ENCODE results near the gene PPP1R14B. TPM values are rescaled to one million over a fixed set of nuclear protein-coding genes. Genes with fewer than 3 reads are reported as not detected.

Gene PPP1R14B
- total RNA-seq, 2 donors from 2014 or later = 236 to 276 TPM

DNA sequence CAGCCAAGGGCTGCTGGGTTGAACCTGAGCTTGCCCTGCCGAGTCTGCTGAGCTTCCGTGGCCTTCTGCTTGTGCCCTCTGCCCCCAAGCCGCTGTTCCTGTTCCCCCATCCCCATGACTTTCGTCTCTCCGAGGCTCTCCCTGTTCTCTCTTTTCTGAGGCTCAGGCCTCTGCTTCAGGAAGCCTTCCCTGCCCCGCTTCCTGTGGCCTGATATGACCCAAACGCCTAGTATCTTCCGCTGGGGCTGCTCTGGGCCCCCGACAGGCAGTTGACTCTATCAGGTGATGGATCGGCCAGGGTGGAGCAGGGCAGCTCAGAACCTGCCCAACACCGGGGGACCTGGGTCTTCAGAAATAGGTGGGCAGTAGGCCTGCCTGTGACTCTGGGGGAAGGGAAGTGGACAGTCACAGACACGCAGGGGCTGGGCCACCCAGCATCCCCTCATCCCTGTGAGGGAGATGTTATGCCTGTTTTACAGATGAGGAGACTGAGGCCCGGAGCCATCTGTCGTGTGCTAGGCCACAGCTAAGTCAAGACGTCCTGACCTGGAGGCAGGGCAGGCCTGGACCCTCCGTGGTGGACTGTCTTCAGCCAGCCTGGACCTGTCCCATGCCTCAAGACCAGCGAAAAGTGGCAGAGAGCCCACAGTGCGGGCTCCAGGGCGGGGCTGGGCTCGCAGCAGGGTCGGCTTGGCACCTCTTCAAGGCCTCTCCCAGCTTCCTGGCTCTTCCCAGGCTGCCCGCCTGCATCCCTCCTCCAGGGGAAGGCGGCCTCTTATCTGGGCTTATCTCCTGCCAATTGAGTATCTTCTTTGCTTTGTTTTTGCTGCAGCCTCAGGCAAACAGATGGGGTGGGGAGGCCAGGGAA, 21.5 kb upstream of the PPP1R14B start:
- peaks cover 24% of the 10 kb centered on the region for H3K36me3 Mint-ChIP-seq (ENCODE audit: low read depth)
- H3K27ac Mint-ChIP-seq = peak overlapping the region; percentile 96
- no peak for ATAC-seq (replicated peaks)
- no peaks in the 10 kb centered on the region for H3K27me3 Mint-ChIP-seq
- H3K4me1 Mint-ChIP-seq = peaks cover 18% of the 10 kb centered on the region
- H3K9me3 Mint-ChIP-seq = no peaks in the 10 kb centered on the region
- peak overlapping the region; percentile 96 for H3K4me3 Mint-ChIP-seq

DNA sequence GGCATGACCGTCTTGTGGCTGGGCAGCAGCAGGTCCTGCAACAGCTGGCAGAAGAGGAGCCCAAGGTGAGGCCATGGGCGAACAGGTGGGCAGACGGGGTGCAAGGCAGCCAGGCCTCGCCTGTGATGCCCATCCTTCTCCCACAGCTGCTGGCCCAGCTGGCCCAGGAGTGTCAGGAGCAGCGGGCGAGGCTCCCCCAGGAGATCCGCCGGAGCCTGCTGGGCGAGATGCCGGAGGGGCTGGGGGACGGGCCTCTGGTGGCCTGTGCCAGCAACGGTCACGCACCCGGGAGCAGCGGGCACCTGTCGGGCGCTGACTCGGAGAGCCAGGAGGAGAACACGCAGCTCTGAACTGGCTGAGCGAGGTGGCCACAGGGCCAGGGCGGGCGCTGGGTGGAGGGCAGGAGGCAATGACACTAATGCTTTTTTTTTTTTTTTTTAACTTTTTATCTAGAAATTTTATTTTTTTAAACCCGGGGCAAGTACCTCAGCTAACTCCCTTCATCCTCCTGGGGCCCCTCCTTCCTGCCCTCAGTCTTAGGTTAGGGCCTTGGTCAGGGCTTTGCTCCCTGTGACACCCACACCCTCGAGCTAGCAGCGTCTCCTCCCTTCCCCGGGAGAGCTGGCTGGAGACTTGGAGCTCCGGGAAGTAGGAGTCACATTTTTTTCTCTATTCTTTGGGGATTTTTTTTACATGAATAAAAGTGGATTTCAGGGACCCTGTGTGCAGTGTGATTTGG, 20.6 kb upstream of the PPP1R14B start:
- Mint-ChIP-seq H3K9me3 (no peaks in the 10 kb centered on the region), H3K27me3 (no peaks in the 10 kb centered on the region), H3K4me1 (peaks cover 18% of the 10 kb centered on the region), H3K36me3 (ENCODE audit: low read depth) (peaks cover 32% of the 10 kb centered on the region), H3K27ac (peak overlapping the region; percentile 96), H3K4me3 (no peak overlapping the region)
- no peak for ATAC-seq (replicated peaks)

DNA sequence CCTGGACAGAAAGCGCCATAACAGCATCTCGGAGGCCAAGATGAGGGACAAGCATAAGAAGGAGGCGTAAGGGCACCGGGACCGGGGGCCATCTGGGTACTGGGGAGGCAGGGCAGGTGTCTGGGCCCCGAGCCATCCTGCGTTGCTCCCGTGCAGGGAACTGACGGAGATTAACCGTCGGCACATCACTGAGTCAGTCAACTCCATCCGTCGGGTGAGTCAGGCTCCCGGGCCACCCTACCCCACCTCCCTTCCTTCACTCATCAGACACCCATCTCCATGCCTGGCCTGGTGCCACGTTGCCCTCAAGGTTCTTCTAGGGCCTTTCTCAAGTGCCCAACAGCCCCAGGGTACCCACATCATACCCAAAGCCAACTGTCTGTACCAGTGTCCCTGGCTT, 19.6 kb upstream of the PPP1R14B start:
- ATAC-seq (replicated peaks) = no peak
- peaks cover 14% of the 10 kb centered on the region for H3K4me1 Mint-ChIP-seq

DNA sequence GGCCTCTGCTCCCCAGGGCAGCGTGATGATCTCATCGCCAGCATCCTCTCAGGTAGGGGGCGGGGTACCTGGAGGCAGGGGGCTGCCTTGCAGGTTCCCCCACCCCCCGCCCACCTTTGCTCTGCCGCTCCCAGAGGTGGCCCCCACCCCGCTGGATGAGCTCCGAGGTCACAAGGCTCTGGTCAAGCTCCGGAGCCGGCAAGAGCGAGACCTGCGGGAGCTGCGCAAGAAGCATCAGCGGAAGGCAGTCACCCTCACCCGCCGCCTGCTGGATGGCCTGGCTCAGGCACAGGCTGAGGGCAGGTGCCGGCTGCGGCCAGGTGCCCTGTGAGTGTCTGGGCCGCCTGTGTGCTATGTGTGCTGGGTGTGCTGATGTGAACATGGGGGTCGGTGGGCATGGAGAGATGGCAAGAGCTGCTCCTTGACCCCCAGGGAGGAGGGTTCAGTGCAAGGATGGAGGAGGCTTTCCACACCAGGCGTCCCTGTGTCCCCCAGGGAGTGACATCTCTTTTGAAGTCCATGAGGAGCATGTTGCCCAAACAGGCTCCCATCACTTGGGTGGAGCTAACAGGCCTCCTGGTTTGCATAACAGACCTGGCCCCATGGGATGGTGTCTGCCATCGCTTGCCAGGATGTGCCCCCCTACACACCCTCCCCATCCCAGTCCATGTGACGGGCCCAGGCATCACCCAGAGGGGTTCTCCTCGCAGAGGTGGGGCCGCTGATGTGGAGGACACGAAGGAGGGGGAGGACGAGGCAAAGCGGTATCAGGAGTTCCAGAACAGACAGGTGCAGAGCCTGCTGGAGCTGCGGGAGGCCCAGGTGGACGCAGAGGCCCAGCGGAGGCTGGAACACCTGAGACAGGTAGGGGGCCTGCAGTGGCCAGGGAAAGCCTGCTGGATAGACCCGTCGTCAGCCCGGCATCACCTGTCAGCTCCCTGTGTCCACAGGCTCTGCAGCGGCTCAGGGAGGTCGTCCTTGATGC, 18.7 kb upstream of the PPP1R14B start:
- peaks cover 29% of the 10 kb centered on the region for H3K36me3 Mint-ChIP-seq (ENCODE audit: low read depth)
- no peak overlapping the region for H3K4me3 Mint-ChIP-seq
- H3K27ac Mint-ChIP-seq = no peak overlapping the region
- no peak for ATAC-seq (replicated peaks)
- no peaks in the 10 kb centered on the region for H3K27me3 Mint-ChIP-seq
- no peaks in the 10 kb centered on the region for H3K9me3 Mint-ChIP-seq
- H3K4me1 Mint-ChIP-seq = peaks cover 14% of the 10 kb centered on the region

More for the DNA sequence above, 19.6 kb upstream of the PPP1R14B start:
- Mint-ChIP-seq H3K9me3 (no peaks in the 10 kb centered on the region), H3K27ac (no peak overlapping the region), H3K36me3 (ENCODE audit: low read depth) (peaks cover 31% of the 10 kb centered on the region), H3K27me3 (no peaks in the 10 kb centered on the region), H3K4me3 (no peak overlapping the region)

DNA sequence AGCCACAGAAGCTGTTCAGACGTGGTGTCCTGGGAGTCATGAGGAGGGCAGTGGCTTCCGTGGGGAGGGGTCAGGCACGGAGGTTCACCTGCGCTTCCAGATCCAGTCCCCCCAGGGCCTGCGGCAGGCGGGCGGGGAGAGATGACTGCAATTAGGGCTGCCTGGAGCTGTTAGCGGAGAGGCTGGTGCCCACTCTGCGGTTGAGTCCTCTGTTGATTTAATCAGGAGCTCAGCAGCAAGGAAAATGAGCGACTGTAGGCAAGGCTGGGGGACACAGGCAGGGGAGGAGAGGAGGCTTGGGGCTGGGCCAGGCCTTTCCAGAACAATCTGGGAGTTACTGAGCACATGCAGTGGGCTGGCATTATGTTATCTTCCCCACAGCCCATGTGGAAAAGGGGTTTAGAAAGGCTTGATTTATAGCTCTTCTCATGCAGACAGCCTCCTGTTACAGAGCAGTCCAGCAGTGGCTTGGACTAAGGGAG, 17.7 kb upstream of the PPP1R14B start:
- Mint-ChIP-seq H3K4me3 (no peak overlapping the region), H3K36me3 (ENCODE audit: low read depth) (peaks cover 27% of the 10 kb centered on the region), H3K27me3 (no peaks in the 10 kb centered on the region), H3K4me1 (peaks cover 21% of the 10 kb centered on the region), H3K27ac (no peak overlapping the region), H3K9me3 (no peaks in the 10 kb centered on the region)
- ATAC-seq (replicated peaks) = no peak

DNA sequence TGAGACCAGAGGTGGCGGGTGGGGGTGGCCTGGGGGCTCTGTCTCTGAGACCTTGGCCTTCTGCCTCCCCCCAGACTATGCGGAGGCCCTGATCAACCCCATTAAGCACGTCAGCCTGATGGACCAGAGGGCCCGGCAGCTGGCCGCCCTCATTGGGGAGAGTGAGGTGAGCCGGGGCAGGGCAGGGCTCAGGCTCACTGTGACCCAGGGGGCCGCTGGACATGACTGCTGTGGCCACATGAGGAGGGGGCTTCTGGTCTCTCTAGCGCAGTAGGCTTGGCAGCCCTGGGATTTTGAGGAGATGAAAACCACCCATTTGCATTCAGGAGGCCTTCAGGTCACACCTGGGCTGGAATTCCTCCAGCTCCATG, 17.2 kb upstream of the PPP1R14B start:
- Mint-ChIP-seq H3K4me3 (no peak overlapping the region), H3K36me3 (ENCODE audit: low read depth) (peaks cover 31% of the 10 kb centered on the region), H3K27ac (no peak overlapping the region), H3K9me3 (no peaks in the 10 kb centered on the region), H3K27me3 (no peaks in the 10 kb centered on the region), H3K4me1 (peaks cover 22% of the 10 kb centered on the region)
- no peak for ATAC-seq (replicated peaks)

DNA sequence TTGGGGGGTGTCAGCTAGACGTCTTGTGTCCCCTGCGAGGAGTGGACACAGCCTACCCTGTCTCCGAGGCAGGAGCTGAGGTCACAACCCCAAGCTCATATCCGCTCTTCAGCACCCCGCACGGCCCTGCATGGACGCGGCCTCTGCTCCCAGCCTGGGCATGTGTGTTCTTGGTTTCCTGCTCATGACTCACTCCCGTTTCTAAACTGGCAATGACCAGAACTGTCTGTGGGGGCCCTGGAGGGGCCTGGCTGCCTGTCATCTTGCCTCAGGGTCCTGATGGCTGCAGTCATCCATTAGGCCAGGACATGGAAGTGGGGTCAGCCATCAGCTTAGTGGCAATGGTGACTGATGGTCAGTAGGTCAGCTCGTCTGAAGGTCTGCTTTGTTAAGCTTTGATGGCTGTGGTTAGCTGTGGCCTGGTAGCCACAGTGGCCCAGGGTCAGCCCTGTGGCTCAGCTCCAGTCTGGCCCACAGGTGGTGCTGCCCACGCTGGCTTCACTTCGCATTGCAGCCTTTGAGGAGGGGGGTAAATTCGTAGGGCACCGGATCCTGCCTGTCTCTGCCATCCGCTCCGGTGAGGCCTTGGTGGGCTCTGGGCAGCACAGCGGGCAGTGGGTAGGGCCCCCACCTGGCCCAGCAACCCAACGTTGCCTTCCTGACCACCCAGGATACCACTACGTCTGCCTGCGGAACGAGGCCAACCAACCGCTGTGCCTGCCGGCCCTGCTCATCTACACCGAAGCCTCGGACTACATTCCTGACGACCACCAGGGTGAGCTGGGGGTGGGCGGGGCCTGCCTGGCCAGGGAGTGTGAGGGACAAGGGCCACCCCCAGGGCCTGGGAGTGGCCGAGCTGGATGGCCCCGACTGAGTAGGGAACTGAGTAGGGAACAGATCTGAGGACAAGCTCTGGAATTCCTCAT, 16.5 kb upstream of the PPP1R14B start:
- Mint-ChIP-seq H3K4me3 (no peak overlapping the region), H3K9me3 (no peaks in the 10 kb centered on the region), H3K36me3 (ENCODE audit: low read depth) (peaks cover 32% of the 10 kb centered on the region), H3K27ac (no peak overlapping the region), H3K4me1 (peaks cover 15% of the 10 kb centered on the region), H3K27me3 (no peaks in the 10 kb centered on the region)
- no peak for ATAC-seq (replicated peaks)

DNA sequence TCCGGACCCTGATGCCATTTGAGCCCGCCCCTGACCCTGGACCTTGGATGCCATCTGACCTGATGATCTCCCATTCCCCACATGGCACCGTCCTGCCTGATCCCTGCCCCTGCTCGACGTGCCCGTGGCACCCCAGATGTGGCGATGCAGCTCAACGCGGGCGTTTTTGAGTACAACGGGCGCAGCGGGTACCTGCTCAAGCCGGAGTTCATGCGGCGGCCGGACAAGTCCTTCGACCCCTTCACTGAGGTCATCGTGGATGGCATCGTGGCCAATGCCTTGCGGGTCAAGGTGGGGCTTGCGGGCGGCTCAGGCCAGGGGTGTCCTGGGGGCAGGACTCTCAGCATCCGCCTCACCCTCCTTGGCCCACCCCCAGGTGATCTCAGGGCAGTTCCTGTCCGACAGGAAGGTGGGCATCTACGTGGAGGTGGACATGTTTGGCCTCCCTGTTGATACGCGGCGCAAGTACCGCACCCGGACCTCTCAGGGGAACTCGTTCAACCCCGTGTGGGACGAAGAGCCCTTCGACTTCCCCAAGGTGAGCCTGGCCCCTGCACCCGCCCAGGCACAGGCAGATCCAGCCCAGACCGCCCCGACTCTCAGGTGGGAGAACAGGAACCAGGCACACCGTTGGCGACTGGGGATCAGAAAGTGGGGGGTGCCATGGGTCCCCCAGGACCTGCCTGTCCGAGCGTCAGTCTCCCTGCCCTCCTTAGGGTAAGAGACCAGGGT, 15.7 kb upstream of the PPP1R14B start:
- H3K36me3 Mint-ChIP-seq (ENCODE audit: low read depth) = peaks cover 40% of the 10 kb centered on the region
- no peak overlapping the region for H3K27ac Mint-ChIP-seq
- H3K4me3 Mint-ChIP-seq = no peak overlapping the region
- H3K27me3 Mint-ChIP-seq = no peaks in the 10 kb centered on the region
- H3K4me1 Mint-ChIP-seq = peaks cover 10% of the 10 kb centered on the region
- H3K9me3 Mint-ChIP-seq = no peaks in the 10 kb centered on the region
- no peak for ATAC-seq (replicated peaks)

DNA sequence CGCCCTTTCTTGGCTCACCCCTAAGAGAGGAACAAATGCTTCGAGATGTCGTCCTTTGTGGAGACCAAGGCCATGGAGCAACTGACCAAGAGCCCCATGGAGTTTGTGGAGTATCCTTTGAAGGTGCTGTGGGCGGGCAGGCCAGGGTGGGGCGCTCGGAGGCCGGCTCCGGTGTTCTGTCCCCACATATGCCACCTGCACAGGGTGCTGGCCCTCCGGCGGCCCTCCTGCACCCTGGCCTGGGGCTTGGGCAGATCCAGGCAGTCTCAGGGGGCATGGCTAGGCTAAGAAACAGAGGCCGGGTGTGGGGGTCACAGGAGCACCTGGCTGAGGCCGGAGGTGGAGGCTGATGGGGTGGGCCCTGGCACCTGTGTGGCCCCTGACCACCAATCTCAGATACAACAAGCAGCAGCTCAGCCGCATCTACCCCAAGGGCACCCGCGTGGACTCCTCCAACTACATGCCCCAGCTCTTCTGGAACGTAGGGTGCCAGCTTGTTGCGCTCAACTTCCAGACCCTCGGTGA, 14.9 kb upstream of the PPP1R14B start:
- peaks cover 10% of the 10 kb centered on the region for H3K4me1 Mint-ChIP-seq
- H3K27me3 Mint-ChIP-seq = no peaks in the 10 kb centered on the region
- H3K36me3 Mint-ChIP-seq (ENCODE audit: low read depth) = peaks cover 40% of the 10 kb centered on the region
- H3K27ac Mint-ChIP-seq = no peak overlapping the region
- no peaks in the 10 kb centered on the region for H3K9me3 Mint-ChIP-seq
- H3K4me3 Mint-ChIP-seq = no peak overlapping the region
- no peak for ATAC-seq (replicated peaks)

DNA sequence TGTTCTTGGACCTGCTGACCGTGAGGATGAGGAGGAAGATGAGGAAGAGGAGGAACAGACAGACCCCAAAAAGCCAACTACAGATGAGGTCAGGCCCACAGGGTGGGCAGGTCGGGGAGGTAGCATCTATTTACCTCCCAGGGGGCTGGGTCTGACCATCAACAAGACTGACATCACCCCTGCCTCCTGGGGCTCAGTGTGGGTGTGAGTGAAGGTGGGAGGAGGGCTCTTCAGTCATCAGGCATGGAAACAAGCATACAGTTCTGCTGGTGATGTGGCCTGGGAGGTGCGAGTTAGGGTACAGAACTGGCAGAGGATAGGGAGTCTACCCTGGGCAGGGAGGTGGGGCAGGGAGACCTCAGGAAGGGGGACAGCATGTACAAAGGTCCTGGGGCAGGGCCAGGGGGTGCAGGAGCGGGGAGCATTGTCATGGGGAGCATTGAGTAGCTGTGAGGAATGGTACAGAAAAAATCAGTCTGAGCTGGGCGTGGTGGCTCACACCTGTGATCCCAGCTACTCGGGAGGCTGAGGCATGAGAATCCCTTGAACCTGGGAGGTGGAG, 13.5 kb upstream of the PPP1R14B start:
- H3K4me3 Mint-ChIP-seq = peak overlapping the region; percentile 49
- peaks cover 10% of the 10 kb centered on the region for H3K4me1 Mint-ChIP-seq
- H3K27me3 Mint-ChIP-seq = no peaks in the 10 kb centered on the region
- ATAC-seq (replicated peaks) = peak; percentile 74
- peak overlapping the region; percentile 77 for H3K27ac Mint-ChIP-seq
- peaks cover 35% of the 10 kb centered on the region for H3K36me3 Mint-ChIP-seq (ENCODE audit: low read depth)
- no peaks in the 10 kb centered on the region for H3K9me3 Mint-ChIP-seq

DNA sequence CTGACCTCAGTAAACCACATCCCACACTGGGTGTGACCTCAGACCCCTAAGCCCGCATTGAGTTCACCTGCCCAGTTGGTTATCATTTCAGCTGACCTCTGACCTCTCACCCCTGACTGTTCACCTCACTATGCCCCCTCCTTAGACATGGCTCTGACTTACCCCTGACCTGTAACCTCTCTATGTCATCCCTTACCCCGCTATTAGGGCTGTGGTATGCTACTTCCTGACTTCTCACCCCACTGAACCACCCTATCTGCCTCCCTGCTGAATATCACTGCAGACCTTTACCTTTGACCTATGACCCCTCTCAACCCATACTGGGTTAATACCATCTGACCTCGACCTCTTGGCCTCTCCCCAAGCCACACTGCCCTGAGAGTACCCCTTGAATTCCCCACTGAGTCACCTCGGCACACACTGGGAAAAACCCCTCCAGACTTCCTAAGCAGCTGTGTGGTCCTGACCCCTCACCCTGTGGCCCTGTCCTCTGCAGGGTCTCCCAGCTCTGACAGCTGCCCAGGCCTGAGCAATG, 12.9 kb upstream of the PPP1R14B start:
- peaks cover 35% of the 10 kb centered on the region for H3K36me3 Mint-ChIP-seq (ENCODE audit: low read depth)
- H3K4me1 Mint-ChIP-seq = peaks cover 10% of the 10 kb centered on the region
- peak overlapping the region; percentile 77 for H3K27ac Mint-ChIP-seq
- H3K27me3 Mint-ChIP-seq = no peaks in the 10 kb centered on the region
- peak; percentile 71 for ATAC-seq (replicated peaks)
- no peaks in the 10 kb centered on the region for H3K9me3 Mint-ChIP-seq
- H3K4me3 Mint-ChIP-seq = peak overlapping the region; percentile 49

DNA sequence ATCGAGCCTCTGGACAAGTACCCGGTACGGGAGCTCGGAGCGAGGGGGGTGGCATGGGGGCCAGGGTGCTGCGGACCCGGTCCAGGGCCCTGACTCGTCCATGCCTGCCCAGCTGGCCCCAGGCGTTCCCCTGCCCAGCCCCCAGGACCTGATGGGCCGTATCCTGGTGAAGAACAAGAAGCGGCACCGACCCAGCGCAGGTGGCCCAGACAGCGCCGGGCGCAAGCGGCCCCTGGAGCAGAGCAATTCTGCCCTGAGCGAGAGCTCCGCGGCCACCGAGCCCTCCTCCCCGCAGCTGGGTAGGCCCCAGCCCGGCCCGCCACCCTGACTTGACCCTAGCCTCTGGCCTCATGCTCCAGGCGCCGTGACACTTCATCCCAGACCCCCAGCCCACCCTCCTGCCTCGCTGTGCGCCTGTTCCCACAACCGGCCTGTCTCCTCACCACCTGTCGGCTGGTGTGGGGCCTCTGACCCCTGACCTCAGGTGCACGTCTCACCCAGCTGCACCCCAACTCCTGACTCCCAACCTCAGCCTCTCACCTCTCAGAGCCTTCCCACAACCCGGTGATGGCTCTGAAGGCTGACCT, 12.3 kb upstream of the PPP1R14B start:
- H3K9me3 Mint-ChIP-seq = no peaks in the 10 kb centered on the region
- H3K36me3 Mint-ChIP-seq (ENCODE audit: low read depth) = peaks cover 36% of the 10 kb centered on the region
- peak overlapping the region; percentile 77 for H3K27ac Mint-ChIP-seq
- peak overlapping the region; percentile 49 for H3K4me3 Mint-ChIP-seq
- peaks cover 11% of the 10 kb centered on the region for H3K4me1 Mint-ChIP-seq
- no peaks in the 10 kb centered on the region for H3K27me3 Mint-ChIP-seq
- ATAC-seq (replicated peaks) = no peak

Data from activated T-helper 17 cell treated with anti-CD3 and anti-CD28 coated beads, Interleukin-2, amount 50 U/mL, for 72 hours (primary cell).